HG03571 (cell line): Measurements from ENCODE around the gene NSFL1C.

Experiments
- ATAC-seq: cut with Tn5 transposase; IDR thresholded peaks from one replicate; pipeline ENCODE4 v1.9.1; 2021; ENCODE audit not compliant: unreplicated experiment

The NSFL1C gene

DNA sequence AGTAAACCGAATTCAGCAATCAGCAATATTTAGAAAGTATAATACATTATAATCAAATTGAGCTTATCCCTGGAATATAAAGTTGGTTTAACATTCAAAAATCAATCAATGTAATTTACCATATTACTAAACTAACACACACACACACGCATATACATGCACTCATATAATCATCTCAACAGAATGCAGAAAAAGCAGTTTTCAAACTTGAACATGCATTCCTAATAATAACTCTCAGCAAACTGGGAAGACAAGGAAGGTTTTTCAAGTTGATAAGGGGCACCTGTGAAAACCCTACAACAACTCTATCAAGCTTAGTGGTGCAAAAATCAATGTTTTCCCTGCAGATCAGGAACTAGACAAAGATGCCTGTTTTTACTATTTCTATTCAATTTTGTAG is 19.9 kb upstream of the NSFL1C start:
- no peak for ATAC-seq

DNA sequence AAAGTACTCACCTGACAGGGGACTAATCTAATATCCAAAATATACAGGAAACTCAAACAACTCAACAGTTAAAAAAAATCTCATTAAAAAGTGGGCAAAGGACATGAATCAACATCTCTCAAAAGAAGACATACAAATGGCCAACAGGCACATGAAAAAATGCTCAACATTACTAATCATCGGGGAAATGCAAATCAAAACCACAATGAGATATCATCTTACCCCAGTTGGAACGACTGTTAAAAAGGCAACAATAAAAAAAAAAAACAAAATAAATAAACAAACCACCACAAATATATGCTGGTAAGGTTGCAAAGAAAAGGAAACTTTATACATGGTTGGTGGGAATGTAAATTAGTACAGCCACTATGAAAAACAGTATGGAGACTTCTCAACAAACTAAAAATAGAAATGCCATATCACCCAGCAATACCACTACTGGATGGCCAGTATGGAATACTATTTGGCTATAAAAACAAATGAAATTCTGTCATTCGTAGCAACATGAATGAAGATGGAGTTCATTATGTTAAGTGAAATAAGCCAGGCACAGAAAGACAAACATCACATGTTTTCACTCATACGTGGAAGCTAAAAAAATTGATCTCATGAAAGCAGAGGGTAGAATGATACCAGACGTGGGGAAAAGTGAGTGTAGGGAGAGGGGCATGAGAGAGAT is 17.9 kb upstream of the NSFL1C start:
- no peak for ATAC-seq

DNA sequence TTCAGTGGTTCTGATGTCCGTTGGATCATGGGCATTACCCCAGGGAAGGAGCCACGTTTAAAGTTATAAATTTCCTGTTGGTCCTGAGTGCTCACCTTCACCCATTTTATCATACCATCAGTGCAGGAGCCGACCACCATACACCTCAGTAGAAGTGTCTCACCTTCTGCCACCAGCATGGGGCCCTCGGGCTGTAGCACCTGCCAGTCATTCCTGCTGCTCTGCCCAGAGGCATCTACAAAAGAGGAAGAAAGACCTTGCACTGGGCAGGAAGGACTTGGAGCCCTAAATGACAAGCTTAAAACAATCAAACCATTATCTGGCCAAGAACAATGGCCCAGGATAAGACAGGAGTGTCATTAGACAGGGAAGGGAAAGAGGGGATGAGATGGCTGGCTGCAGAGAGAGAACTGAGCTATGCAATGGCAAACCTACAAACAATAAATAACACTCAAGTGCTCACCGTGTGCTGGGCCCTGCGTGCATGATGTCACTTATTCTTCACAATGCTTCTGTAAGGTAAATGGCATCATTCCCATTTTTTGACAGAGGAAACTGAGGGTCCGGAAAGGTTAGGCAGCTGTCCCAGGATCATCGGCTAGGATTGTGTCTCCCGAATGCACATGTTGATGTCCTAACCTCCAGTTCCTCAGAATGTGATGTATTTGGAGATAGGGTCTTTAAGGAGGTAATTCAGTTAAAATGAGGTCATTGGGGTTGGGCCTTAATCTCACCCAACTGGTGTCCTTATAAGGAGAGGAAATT is 13.4 kb upstream of the NSFL1C start:
- no peak for ATAC-seq

DNA sequence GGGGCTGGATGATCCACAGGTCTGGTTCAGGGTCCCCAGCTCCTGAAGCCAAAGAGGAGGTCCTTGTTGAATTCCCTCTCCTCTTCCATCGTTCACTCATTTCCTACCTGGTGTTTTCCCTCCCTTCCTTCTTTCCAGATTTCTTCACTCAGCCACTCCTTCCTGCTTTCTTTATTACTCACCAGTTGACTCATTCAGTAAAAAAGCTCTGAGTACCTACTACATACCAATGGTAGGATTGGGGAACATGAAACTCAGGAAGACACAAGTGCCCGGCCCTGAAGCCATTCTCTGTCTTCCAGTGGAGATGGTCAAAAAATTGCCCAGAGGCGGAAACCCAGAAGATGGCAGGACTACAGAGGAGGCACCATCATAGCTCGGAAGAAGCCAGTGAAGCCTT is 11.9 kb upstream of the NSFL1C start:
- ATAC-seq, result no peak

DNA sequence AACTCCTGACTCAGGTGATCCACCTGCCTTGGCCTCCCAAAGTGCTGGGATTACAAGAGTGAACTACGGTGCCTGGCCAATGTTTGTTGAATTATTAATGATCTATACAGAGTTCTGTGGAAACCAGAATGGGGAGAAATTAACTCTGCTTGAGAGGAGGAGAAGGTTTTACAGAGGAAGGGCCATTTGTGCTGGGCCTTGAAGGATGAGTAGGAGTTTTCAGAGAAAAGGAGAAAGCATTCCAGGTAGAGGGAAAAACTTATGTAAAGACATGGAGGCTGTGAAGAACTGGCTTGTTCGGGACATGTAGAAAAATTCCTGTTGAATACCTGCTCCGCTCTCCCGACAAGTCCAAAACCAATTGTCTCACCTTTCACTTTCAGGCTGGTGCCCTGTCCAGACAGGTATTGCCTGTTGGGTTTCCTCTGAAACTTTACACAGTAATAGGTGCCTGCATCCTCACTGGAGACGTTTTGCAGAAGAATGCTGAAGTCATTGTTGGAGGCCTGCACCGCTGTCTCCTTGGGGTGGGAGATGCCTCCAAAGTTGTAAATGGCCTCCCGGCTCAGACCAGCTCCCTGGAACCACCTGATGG is 11.3 kb upstream of the NSFL1C start:
- ATAC-seq, result no peak

DNA sequence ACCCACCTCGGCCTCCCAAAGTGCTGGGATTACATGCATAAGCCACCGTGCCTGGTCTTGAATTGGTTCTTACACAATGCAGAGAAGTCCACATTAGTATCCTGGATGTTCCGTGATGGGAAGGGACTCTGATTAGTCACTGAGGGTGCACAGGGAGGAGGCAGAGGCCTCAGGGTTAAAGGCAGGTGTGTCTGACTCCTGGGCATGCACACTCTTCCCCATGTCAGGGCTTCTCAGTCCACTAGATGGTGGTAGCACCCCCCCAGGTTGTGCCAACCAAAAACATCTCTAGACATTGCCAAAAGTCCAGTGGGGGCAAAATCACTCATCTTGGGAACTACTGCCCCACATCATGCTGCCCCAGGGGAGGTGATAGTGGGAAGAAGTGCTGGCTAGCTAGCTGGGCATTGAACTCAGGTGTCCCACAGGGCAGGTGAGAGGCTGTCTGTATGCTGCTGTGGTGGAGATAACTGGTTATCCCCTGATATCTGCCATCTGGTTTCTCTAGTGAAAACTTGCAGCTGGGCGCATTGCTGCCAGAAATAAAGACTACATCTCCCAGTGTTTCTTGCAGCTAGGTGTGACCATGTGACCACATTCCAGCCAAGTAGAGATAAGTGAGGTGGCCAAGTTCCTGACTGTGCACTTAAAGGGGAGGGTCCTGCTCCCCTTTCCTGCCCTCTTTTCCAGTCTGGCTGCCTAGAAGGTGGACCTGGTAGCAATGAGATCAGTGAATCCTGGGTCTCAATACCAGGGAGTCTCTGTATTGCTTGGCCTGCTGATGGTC is 8.4 kb upstream of the NSFL1C start:
- no peak for ATAC-seq

DNA sequence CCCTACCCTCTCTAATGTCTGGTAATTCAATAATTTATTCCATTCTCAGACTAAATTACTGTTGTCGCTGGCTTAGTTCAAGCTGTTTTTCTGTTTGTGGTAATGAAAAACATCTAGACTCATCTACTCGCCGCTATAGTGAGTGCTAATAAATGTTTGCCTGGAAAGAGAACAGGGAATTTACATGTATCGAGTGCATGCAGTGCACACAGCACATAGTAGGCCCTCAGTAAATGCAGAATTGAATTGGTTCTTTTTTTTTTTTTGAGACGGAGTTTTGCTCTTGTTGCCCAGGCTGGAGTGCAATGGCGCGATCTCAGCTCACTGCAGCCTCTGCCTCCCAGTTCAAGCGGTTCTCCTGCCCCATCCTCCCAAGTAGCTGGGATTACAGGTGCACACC is 7.7 kb upstream of the NSFL1C start:
- no peak for ATAC-seq

DNA sequence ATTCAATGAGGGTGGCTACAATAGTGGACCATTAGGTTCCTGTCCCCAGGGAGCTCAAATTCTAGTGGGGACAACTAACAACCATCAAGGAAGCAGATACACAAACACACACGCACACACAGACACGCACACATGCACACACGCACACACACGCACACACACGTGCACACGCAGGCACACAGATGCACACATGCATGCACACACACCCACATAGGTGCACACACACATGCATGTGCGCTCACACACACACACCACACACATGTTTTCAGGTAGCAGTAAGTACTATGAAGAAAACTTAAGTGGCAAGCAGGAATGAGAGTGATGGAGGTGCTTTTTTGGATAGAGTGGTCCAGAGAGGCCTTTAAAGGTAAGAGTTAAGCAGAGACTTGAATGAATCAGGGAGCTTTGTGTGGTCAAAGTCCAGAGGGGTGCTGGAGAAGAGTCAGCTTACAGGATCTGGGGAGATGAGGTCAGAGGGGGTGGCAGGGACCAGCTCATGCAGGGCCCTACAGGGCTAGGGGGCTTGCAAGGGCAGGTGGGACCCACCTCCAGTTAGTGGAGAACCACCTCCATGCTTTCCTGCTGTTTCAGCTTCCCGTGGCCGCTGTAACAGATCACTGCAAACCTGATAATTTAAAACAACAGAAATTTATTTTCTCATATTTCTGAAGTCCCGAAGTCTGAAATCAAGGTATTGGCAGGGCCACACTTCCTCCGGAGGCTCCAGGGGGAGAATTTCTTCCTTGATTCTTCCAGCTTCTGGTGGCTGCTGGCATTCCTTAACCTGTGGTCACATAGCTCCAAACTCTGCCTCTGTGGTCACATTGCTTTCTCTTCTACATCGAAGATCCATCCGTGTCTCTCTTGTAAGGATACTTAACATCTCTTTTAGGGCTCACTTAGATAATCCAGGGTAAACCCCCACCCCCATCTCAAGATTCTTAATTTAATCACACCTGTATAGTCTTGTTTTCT is 6.9 kb upstream of the NSFL1C start:
- ATAC-seq, result no peak

DNA sequence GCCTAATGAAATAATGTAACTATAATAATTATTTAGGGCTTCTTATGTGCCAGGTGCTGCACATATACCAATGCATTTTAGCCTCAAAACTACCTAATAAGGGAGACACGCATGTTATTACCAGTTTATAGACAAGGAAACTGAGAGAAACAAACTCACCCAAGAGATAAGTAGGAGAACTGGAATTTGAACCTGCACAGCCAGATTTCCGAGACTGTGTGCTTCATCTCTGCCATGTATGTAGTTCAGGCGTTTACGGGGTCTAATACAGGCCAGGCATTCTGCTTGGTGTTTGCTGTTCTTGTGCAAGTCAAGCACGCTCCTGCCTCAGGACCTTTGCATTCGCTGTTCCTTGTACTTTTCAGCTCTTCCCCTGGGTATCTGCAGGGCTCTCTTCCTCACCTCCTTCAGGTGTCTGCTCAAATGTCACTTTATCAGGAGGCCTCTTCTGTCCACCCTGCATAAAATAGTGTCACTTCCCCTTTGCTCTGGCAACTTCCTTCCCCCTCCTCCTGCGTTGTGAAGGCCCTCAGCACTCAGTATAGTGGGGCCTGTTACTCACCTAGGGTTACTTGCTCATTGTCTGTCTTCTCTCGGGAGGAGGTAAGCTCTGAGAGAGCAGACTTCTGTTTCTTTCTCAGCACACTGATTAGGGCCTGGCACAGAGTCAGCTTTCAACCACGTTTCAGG is 6.1 kb upstream of the NSFL1C start:
- no peak for ATAC-seq

DNA sequence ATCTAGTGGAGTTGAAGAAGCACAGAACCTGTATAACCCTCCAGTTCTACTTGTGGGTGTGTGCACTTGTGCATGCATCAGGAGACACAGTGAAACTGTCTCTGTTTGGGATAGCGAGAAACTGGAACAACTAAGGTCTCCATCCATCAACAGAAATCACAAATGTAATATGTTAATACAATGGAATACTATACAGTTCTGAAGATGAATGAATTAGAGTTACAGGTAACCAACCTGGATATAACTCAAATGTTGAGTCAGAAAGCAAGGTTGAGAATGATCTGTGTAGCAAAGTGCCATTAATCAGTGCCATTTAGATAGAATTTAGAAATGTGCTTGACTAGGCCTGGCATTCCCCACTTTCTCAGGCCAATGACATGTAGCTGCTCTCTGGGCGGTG is 4.6 kb upstream of the NSFL1C start:
- ATAC-seq, result no peak

DNA sequence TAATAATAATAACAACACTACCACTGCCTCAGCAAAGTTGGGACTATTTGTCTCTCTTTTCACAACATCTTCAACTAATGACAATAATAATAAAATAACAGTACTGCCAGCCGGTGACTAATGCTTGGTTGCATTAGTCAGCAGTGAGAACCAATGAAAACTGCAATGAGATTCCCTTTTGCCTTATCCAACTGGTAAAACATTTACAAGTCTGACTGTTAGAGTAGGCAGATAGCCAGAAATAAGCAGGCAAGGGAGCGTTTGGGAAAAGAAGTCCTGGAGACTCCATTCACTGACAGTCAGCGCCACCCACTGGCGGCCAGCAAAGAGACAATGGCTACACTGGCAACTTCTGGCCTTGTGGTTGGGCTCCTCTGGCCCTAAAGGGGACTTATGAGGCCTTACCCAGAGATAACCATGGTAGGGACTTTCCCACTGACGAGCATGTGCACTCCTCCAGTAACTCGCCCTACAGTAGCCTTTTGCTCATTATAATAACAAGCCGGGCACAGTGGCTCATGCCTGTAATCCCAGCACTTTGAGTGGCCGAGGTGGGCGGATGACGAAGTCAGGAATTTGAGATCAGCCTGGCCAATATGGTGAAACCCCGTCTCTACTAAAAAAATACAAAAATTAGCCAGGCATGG is 3.4 kb upstream of the NSFL1C start:
- no peak for ATAC-seq

DNA sequence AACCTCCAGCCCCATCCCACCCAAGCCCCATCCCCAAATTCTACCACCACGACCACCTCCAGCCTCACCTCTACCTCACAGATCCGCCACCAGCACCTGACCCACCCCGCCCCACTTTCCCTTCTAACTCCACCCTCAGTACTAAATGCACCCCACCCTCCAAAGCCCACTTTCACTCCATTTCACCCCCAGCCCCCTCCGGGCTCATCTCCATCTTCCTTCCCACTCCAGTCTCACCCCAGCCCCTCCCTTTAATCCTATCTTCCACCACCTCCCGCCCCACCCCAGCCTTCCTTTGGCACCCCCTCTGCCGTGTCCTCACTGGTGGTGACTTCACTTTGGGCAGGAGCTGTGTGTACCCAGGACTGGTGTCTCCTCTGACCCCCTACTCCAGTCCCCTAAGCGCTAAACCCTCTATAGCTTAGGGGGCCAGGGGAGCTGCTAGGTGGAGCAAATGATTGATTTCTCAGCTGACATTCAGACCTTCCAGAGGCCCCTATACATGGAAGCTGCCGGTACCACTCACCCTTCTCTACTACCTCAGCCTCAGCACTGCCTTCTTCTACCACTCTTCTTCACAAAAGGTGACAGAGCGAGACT is 2.8 kb upstream of the NSFL1C start:
- ATAC-seq, result no peak

DNA sequence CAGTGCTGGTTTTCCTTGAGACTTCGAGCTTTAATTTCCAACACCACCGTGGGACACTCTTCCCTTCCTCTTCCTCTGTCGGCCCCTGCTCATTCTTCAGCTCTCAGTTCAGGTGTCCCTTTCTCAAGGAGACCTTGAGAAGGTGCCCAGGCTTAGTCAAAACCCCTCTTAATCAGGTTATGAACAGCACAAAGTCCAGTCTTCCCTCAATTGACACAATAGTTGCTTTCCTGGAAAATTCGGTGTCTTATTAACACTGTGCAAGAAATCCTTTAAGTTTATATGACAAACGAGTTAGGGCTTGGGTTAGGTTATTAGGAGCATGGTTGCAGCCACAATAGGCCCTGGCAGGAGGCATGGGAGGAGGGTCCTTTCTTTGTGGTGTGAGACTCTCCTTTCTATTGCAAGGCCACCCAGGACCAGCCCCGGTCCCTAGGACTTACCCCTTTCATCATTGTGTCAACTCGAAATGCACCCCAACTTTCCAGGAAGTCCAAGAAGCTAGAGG is 1.5 kb upstream of the NSFL1C start:
- ATAC-seq, result no peak

DNA sequence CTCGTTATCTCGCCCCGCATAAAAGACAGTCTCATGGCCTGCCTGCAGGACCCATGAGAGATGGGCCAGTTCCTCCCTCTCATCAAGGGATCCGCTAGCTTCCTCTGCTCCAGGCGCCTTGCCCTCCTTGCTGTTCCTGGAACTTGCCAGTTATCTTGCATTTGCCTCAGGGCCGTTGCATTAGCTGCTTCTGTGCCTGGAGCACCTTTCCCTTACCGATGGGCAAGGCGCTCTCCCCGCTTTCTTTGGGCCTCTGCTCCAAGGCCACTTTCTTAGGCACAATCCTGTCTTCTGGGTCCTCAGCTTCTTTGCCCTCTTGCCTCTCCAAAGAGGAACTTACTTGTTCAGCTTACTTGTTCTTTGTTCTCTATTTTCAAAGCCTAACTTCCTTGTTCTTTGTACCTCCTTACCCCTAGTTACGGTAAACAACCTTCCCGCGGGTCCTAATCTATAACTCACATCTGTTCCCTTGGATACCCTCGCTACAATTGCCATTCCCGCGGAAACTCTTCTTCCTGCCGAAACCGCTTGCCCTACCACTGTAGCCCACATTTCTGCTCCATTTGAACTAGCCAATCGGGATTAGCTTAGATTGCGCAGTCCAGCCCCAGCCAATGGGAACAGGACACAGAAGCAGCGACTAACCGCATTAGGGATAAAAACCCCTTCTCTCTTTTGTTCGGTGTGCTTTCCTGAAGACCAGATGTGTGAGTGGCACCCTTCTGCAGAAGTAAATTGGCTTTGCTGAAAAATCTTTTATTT is 887 bp upstream of the NSFL1C start:
- no peak for ATAC-seq

DNA sequence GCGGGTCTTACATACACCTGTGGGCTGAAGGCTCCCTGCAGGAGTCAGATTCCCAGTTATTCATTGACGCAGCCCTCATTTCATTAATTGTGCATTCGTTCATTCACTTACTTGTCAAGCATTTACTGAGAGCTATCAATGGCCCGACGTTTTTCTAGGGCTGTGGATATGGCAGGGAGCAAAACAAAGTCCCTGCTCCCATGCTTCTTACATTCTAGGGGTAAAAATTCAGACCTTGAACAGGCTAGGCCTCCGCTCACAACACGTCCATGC is 369 bp upstream of the NSFL1C start:
- no peak for ATAC-seq

DNA sequence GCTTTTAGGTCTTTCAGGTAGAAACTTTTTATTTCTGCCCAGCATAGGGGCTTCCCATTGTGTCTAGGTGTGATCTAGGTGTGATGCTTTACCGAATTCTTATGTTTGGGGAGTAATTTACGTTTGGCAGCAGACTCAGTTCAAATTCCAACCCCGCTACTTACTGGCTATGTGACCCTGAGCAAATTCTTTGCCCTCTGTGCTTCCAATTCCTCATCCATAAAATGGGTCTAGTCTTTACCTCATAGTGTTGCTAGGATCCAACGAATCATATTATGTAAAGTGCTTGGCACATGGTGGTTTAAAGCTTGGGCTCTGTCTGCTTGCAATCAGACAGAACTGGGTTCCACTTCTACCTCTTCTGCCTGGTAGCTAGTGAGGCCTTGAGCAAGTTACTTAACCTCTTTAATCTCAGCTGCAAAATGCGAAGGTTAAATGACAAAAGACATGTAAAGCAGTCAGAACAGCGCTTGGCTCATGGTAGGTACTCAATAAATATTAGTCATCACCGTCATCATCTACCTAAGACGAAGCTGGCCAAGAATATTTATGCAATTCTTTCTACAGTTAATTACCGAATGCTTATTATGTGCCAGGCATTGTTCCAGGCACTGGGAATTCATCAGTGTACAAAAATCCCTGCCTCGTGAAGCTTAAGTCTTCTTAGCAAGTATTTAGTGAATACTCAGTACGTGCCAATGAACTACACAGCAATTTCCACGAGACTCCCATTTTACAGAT is 1.0 kb downstream of the NSFL1C start:
- ATAC-seq, result no peak

DNA sequence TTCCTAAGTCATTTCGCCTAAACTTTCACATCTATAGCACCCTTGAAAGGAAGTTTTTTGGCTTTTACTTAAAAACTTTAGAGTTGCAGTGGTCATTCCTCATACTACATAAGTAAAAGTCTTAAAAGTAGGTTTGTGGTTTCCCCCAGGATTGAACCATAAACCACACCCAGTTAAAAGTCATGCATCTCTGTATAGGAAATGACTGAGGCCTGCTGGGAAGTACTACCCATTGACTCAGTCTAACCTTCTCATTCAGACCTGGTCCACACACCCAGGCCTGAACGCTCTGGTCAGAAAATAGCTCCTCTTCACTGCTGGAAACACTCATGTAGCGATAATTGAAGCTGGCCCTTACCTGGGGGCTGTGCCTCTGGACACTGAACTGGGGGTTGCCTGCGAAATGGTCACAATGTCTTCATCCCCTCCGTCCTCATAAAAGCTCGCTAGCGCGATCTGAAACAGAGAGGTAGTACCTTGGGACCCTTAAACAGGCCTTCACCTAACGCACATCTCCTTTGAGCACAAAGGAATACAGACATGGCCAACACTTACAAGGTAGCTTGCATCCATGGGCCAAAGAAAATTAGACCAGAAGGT is 2.6 kb downstream of the NSFL1C start:
- no peak for ATAC-seq
